ENCODE data around the gene CCDC68.

CCDC68 gene

GRCh38 chr18:54961868-54962267 lies 2.6 kb upstream of the CCDC68 start:
- DNase-seq (ENCODE audit: low read depth in 2 of 2, low spot score in 1 of 2), result no peak

GRCh38 chr18:54961016-54961423 lies 1.8 kb upstream of the CCDC68 start:
- DNase-seq (ENCODE audit: low read depth in 2 of 2, low spot score in 1 of 2), result no peak

- DNase-seq (ENCODE audit: low read depth in 2 of 2, low spot score in 1 of 2), result no peak
Observed at GRCh38 chr18:54960197-54960596, 936 bp upstream of the CCDC68 start.

GRCh38 chr18:54957996-54958395 lies 1.3 kb downstream of the CCDC68 start:
- DNase-seq (ENCODE audit: low read depth in 2 of 2, low spot score in 1 of 2), result no peak

DNA sequence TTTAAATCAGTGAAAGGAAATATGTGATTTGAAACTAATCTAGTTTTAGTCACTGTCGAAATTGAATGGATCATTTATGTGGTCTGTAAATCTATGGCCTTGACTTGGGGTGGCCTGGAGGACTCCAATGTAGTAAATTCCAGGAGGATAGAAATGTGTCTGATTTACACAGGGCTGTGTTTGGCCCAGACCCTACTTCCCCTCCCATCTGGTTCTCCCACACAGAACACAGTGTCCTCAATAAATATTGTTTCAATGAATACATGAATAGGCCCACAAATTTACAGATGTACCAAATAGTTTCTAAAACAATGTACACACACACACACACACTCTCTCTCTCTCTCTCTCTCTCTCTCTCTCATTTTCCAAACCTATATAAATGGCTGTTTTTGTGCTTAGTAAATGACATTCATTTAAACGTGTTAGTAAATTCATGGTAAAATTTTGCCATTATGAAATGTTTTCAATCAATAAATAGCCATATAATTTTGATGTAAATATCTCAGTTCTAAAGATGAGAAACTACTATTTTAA lies 1.9 kb downstream of the CCDC68 start:
- DNase-seq (ENCODE audit: low read depth in 2 of 2, low spot score in 1 of 2), result no peak

DNA sequence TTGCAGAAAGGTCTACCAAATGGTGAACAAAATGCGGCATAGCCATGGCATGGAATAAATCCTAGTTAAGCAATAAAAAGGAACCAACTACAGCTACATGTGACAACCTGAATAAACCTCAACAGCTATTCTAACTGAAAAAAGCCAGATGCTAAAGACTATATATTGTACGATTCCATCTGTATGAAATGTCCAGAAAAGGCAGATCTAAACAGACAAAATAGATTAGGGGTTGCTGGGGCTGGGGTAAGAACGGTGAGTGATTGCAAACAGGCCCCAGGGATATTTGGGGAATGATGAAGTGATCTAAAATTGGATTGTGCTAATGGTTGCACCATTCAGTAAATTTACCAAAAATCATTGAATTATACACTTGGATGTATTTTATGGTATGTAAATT lies 2.8 kb downstream of the CCDC68 start:
- no peak for DNase-seq (ENCODE audit: low read depth in 2 of 2, low spot score in 1 of 2)

DNA sequence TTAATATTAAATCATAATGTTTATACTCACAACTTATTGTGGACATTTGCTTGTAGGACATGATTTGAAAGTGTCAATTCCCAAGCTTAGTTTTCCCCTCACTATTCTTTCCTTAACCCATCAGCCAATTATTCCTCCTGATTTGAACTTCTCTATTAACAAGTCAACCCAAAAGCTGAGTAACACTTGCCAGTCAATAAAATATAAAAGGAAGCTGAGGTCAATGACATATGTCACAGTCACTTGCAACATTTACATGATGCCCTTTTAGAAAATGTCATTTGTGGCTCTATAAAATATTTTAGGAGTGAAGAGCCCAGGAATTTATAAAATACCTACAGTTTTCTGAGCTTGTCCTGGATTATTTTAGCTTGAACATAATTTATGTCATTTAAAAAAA lies 7.2 kb downstream of the CCDC68 start:
- no peak for DNase-seq (ENCODE audit: low read depth in 2 of 2, low spot score in 1 of 2)

- no peak for DNase-seq (ENCODE audit: low read depth in 2 of 2, low spot score in 1 of 2)
Observed at GRCh38 chr18:54950221-54950620, 9.0 kb downstream of the CCDC68 start.

GRCh38 chr18:54949588-54949987 lies 9.7 kb downstream of the CCDC68 start:
- no peak for DNase-seq (ENCODE audit: low read depth in 2 of 2, low spot score in 1 of 2)

- DNase-seq (ENCODE audit: low read depth in 2 of 2, low spot score in 1 of 2), result no peak
Observed at GRCh38 chr18:54948350-54948837, 10.9 kb downstream of the CCDC68 start.

GRCh38 chr18:54947091-54947490 lies 12.2 kb downstream of the CCDC68 start:
- DNase-seq (ENCODE audit: low read depth in 2 of 2, low spot score in 1 of 2), result no peak

DNA sequence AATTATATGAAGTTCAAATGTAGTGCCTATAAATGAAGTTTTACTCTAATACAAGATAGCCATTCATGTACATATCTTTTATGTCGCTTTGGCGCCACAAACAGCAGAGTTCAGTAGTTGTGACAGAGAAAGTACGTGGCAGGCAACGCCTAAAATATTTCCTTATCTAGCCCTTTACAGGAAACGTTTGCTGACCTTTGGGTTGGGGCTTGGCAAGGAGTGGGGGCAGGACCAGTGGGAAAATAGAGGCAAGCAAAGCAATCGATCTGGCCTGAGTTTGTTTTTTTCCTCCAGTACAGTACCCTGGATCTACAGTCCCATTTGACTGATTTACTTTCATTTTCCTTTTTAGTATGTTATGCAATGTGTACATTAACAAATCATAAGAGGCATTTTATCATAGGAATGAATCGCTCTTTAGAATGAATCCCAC lies 13.1 kb downstream of the CCDC68 start:
- no peak for DNase-seq (ENCODE audit: low read depth in 2 of 2, low spot score in 1 of 2)

- no peak for DNase-seq (ENCODE audit: low read depth in 2 of 2, low spot score in 1 of 2)
Observed at GRCh38 chr18:54945576-54946125, 13.6 kb downstream of the CCDC68 start.

DNA sequence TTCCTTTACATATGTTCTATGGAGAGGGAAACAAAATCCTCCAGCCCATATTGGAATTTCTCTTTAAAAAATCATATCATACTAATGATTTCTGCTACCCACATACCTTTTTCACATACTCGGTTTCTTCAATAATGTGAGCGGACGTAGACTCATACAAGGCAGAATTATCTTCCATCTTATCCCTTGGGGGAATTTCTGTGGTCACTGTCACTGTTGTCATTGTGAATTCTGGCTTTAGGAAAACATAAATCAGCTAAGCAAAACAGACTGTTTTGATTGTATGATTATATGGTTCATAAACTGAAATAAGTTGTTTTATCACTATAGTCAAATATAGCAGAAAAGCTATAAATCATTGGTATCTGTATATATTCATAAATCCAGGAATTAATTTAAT lies 16.7 kb downstream of the CCDC68 start:
- DNase-seq (ENCODE audit: low read depth in 2 of 2, low spot score in 1 of 2), result no peak

GRCh38 chr18:54942144-54942543 lies 17.1 kb downstream of the CCDC68 start:
- no peak for DNase-seq (ENCODE audit: low read depth in 2 of 2, low spot score in 1 of 2)

DNA sequence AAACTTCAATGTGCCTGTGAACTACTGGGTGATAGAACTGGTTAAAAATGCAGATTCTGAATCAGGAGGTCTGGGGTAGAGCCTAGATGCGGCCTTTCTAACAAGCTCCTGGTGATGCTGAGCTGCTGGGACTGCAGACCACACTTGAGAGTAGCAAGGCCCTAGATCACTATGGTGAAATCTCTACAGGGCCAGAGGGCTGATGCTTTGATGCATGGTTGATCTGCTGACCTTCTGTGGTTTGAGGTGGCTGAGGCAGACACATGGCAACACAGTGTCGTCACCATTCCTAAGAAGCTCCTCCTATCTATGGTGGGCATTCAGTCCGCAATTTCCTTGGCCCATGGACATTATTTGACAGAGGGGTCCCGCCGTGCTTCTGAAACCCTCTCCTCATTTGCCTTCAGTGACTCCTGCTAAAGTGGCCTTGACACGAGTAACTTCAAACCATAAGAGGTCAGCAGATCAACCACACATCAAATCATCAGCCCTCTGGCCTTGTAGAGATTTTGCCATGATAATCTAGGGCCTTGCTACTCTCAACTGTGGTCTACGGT lies 19.8 kb downstream of the CCDC68 start:
- no peak for DNase-seq (ENCODE audit: low read depth in 2 of 2, low spot score in 1 of 2)

DNA sequence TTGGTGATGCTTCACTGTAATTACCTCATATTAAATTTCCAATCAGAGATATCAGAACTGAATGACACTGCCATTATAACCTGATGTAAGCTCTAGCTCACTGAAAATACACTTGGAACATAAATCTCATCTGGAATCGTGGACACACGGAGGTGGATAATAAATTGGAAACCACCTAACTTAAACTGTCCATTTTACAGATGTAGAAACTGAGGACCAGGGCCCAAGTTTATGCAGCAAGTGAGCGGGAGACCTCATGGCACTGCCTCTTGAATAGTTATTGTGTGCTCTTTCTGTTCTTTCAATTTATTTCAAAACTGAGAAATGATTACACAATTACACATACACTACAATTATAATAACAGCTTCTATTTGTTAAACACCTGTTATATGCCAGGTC lies 20.8 kb downstream of the CCDC68 start:
- no peak for DNase-seq (ENCODE audit: low read depth in 2 of 2, low spot score in 1 of 2)

- DNase-seq (ENCODE audit: low read depth in 2 of 2, low spot score in 1 of 2), result no peak
Observed at GRCh38 chr18:54932472-54932871, 26.8 kb downstream of the CCDC68 start.

- no peak for DNase-seq (ENCODE audit: low read depth in 2 of 2, low spot score in 1 of 2)
Observed at GRCh38 chr18:54931152-54931551, 28.1 kb downstream of the CCDC68 start.

DNA sequence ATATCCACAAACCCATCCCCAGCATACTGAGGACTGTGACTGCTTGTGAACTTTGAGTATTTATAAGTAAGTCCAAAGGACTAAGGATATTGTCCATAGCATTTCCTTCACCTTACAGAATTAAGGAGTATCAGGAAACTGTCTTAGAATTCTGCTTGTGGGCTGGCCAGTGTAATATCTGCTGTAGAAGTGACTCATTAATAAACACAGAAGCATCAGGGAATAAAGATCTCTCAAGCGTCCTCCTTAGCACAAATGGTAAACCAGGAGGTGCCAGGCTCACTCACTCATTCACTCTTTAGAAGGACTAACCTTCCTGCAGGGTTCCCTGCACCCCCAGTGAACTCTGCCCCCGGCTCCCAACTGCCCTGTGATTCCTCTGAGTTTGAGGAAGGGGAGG lies 31.0 kb downstream of the CCDC68 start:
- no peak for DNase-seq (ENCODE audit: low read depth in 2 of 2, low spot score in 1 of 2)

GRCh38 chr18:54926593-54927325 lies 32.5 kb downstream of the CCDC68 start:
- DNase-seq (ENCODE audit: low read depth in 2 of 2, low spot score in 1 of 2), result no peak

GRCh38 chr18:54924948-54925347 lies 34.3 kb downstream of the CCDC68 start:
- no peak for DNase-seq (ENCODE audit: low read depth in 2 of 2, low spot score in 1 of 2)
